H1 (cell line): Measurements from ENCODE around the gene SCAP. TPM values are rescaled to one million over a fixed set of nuclear protein-coding genes. Genes with fewer than 3 reads are reported as not detected.

Source experiments
- CTCF ChIA-PET: fragments of 300-600 bp; sonication (Branson Sonifier 250); formaldehyde crosslinking; loops from one replicate; lab custom pipeline; 2021; ENCODE audit not compliant: partially characterized antibody; lab: Charles Lee
- POLR2A ChIA-PET: fragments of 300-600 bp; sonication (Branson Sonifier 250); formaldehyde crosslinking; loops from one replicate; lab custom pipeline; 2021; ENCODE audit warnings: inconsistent platforms; ENCODE audit not compliant: partially characterized antibody; lab: Charles Lee
- DNase-seq, 2 experiments: peaks; one replicate each; pipeline versions ENCODE4 v3.0.0 to v3.0.0-alpha.2; 2010 to 2022; ENCODE audit warnings: low spot score in 2 of 2, low read depth in 1 of 2, mixed read lengths in 1 of 2
- FAIRE-seq: peaks from 2 replicates; lab custom pipeline; 2011; peaks lifted over from hg19 to GRCh38; lab: Jason Lieb, UNC
- H2AFZ ChIP-seq: 2 replicates; pipeline ENCODE4 v1.8.1; 2012; ENCODE audit warnings: low read length, inconsistent platforms
- H2AK5ac ChIP-seq: 2 replicates; pipeline ENCODE4 v1.6.1; 2013; ENCODE audit warnings: low read depth, low read length
- H2BK120ac ChIP-seq: replicated peaks from 2 replicates; pipeline ENCODE3; 2013; ENCODE audit warnings: low read depth, low read length, inconsistent platforms
- H2BK12ac ChIP-seq: 2 replicates; pipeline ENCODE4 v1.6.1; 2013; ENCODE audit warnings: low read depth, low read length
- H2BK15ac ChIP-seq: 2 replicates; pipeline ENCODE4 v1.6.1; 2013; ENCODE audit warnings: low read length
- H2BK20ac ChIP-seq: 2 replicates; pipeline ENCODE4 v1.6.1; 2013; ENCODE audit warnings: low read length
- H2BK5ac ChIP-seq: 2 replicates; pipeline ENCODE4 v1.6.1; 2013; ENCODE audit warnings: low read depth, low read length
- H3K14ac ChIP-seq: 2 replicates; pipeline ENCODE4 v1.6.1; 2013; ENCODE audit warnings: inconsistent platforms; ENCODE audit not compliant: insufficient read length
- H3K18ac ChIP-seq: 2 replicates; pipeline ENCODE4 v1.6.1; 2013; ENCODE audit warnings: low read length; ENCODE audit errors: extremely low read depth
- H3K23ac ChIP-seq: 2 replicates; pipeline ENCODE4 v1.6.1; 2013; ENCODE audit warnings: inconsistent platforms; ENCODE audit not compliant: insufficient read length
- H3K23me2 ChIP-seq: 2 replicates; pipeline ENCODE4 v1.6.1; 2013; ENCODE audit warnings: low read depth, low read length
- H3K27ac ChIP-seq: 2 replicates; pipeline ENCODE4 v1.6.1; 2011; ENCODE audit warnings: low read depth, low read length, inconsistent platforms
- H3K27me3 ChIP-seq, 4 experiments: replicated peaks in 1 of 4; 1 replicate in 1 of 4; 2 replicates in 3 of 4; pipeline versions ENCODE4 v1.6.1 to v1.8.1; 2011 to 2013; ENCODE audit warnings: low read length in 3 of 4, mild to moderate bottlenecking in 3 of 4, inconsistent platforms in 2 of 4, mixed read lengths in 2 of 4, moderate library complexity in 1 of 4; ENCODE audit not compliant: control insufficient read depth in 3 of 4, insufficient read depth in 3 of 4; ENCODE audit errors: extremely low read depth in 1 of 4
- H3K36me3 ChIP-seq, 4 experiments: 2 replicates each; pipeline versions ENCODE4 v1.6.1 to v1.8.1; 2011 to 2013; ENCODE audit warnings: mild to moderate bottlenecking in 4 of 4, low read length in 3 of 4, moderate library complexity in 2 of 4, control low read depth in 1 of 4, inconsistent platforms in 1 of 4; ENCODE audit not compliant: insufficient read depth in 4 of 4, control insufficient read depth in 2 of 4
- H3K4ac ChIP-seq: replicated peaks from 2 replicates; pipeline ENCODE3; 2013; ENCODE audit warnings: low read length, low read depth, mixed read lengths, inconsistent platforms; ENCODE audit not compliant: insufficient read length
- H3K4me1 ChIP-seq, 4 experiments: replicated peaks in 1 of 4; 1 replicate in 1 of 4; 2 replicates in 3 of 4; pipeline versions ENCODE4 v1.6.1 to v1.8.1; 2011 to 2013; ENCODE audit warnings: low read length in 3 of 4, inconsistent platforms in 2 of 4, mixed read lengths in 1 of 4; ENCODE audit not compliant: insufficient read depth in 4 of 4, control insufficient read depth in 3 of 4
- H3K4me2 ChIP-seq, 2 experiments: 2 replicates each; pipeline versions ENCODE4 v1.6.1 to v1.8.1; 2011 to 2013; ENCODE audit warnings: low read depth in 2 of 2, low read length in 2 of 2, control low read depth in 1 of 2, inconsistent platforms in 1 of 2, mild to moderate bottlenecking in 1 of 2; ENCODE audit not compliant: insufficient read depth in 1 of 2
- H3K4me3 ChIP-seq, 4 experiments: fragments of 200-600, 300-600 bp in 1 of 4; sonication (generic), shearing (Covaris generic), sonication (Bioruptor Twin) in 1 of 4; 2 replicates each; pipeline versions ENCODE4 v1.5.1 to v1.8.1; 2011 to 2016; ENCODE audit warnings: low read length in 4 of 4, low read depth in 3 of 4, control low read depth in 2 of 4, inconsistent platforms in 2 of 4, mild to moderate bottlenecking in 2 of 4, mixed read lengths in 1 of 4, moderate library complexity in 1 of 4; ENCODE audit not compliant: insufficient read depth in 2 of 4; ENCODE audit errors: extremely low read depth in 1 of 4
- H3K56ac ChIP-seq: replicated peaks from 2 replicates; pipeline ENCODE3; 2013; ENCODE audit warnings: low read depth, mild to moderate bottlenecking, mixed read lengths, low read length, inconsistent platforms; ENCODE audit not compliant: insufficient read length
- H3K79me1 ChIP-seq: 2 replicates; pipeline ENCODE4 v1.6.1; 2013; ENCODE audit warnings: low read depth, low read length, control low read depth
- H3K79me2 ChIP-seq, 2 experiments: 2 replicates each; pipeline versions ENCODE4 v1.6.1 to v1.8.1; 2012 to 2013; ENCODE audit warnings: low read length in 2 of 2, mild to moderate bottlenecking in 2 of 2, inconsistent platforms in 1 of 2; ENCODE audit not compliant: insufficient read depth in 2 of 2, control insufficient read depth in 1 of 2
- H3K9ac ChIP-seq, 4 experiments: replicated peaks in 1 of 4; 1 replicate in 1 of 4; 2 replicates in 3 of 4; pipeline versions ENCODE4 v1.6.1 to v1.8.1; 2011 to 2013; ENCODE audit warnings: low read depth in 3 of 4, low read length in 3 of 4, control low read depth in 2 of 4, mild to moderate bottlenecking in 2 of 4, moderate library complexity in 2 of 4, inconsistent platforms in 1 of 4; ENCODE audit errors: extremely low read depth in 1 of 4
- H3K9me3 ChIP-seq, 2 experiments: 2 replicates each; pipeline versions ENCODE4 v1.6.1 to v1.8.1; 2012 to 2013; ENCODE audit warnings: mild to moderate bottlenecking in 2 of 2, moderate library complexity in 2 of 2, control low read depth in 1 of 2, inconsistent platforms in 1 of 2, low read depth in 1 of 2, low read length in 1 of 2, mixed read lengths in 1 of 2; ENCODE audit not compliant: insufficient read depth in 2 of 2
- H4K20me1 ChIP-seq, 2 experiments: replicated peaks in 1 of 2; 2 replicates each; pipeline versions ENCODE3 to v1.8.1; 2011 to 2013; ENCODE audit warnings: inconsistent platforms in 2 of 2, low read length in 2 of 2, mild to moderate bottlenecking in 1 of 2; ENCODE audit not compliant: insufficient read depth in 2 of 2, control insufficient read depth in 1 of 2
- H4K5ac ChIP-seq: 2 replicates; pipeline ENCODE4 v1.6.1; 2013; ENCODE audit warnings: low read length, low read depth, mixed read lengths, inconsistent platforms; ENCODE audit not compliant: insufficient read length
- H4K8ac ChIP-seq: 2 replicates; pipeline ENCODE4 v1.8.0; 2013; ENCODE audit warnings: mild to moderate bottlenecking, moderate library complexity, low read length, inconsistent platforms; ENCODE audit not compliant: insufficient read depth; ENCODE audit errors: extremely low read depth
- H4K91ac ChIP-seq: replicated peaks from 2 replicates; pipeline ENCODE3; 2013; ENCODE audit warnings: low read length, mixed read lengths, inconsistent platforms; ENCODE audit not compliant: insufficient read length
- GABPA ChIP-seq: IDR thresholded peaks from 2 replicates; pipeline ENCODE4 v1.6.1; 2011; ENCODE audit warnings: mild to moderate bottlenecking, low read length, moderate library complexity, borderline replicate concordance; ENCODE audit not compliant: insufficient read depth
- GTF2F1 ChIP-seq: IDR thresholded peaks from 2 replicates; pipeline ENCODE4 v1.6.1; 2012; ENCODE audit warnings: low read depth, low read length, improper control_type of control experiment, borderline replicate concordance
- HDAC2 ChIP-seq, 2 experiments: fragments of 300-600 bp in 1 of 2; sonication (generic) in 1 of 2; IDR thresholded peaks; 2 replicates each; pipeline ENCODE4 v1.6.1; 2011 to 2012; ENCODE audit warnings: low read depth in 2 of 2, low read length in 2 of 2, mild to moderate bottlenecking in 2 of 2, moderate library complexity in 2 of 2, borderline replicate concordance in 1 of 2, inconsistent platforms in 1 of 2
- MAFK ChIP-seq: IDR thresholded peaks from 2 replicates; pipeline ENCODE4 v1.6.1; 2012; ENCODE audit warnings: low read depth, mild to moderate bottlenecking, improper control_type of control experiment, low read length
- TEAD4 ChIP-seq: IDR thresholded peaks from 2 replicates; pipeline ENCODE4 v1.6.1; 2012; ENCODE audit warnings: low read depth, low read length, inconsistent platforms, mixed read lengths
- ZNF274 ChIP-seq: IDR thresholded peaks from 2 replicates; pipeline ENCODE4 v1.7.0; 2012; ENCODE audit warnings: low read length, borderline replicate concordance; ENCODE audit errors: extremely low read depth
- WGBS, 2 experiments: shearing (Covaris generic) in 1 of 2; methylation state at CpG; one replicate each; pipeline versions ENCODE4 v1.1.6 to v1.1.7; 2013 to 2015; ENCODE audit warnings: low lambda C conversion rate in 2 of 2, mixed read lengths in 2 of 2, inconsistent platforms in 1 of 2, low coverage in 1 of 2, missing lambda C conversion rate in 1 of 2; ENCODE audit not compliant: insufficient replicate concordance in 2 of 2, insufficient coverage in 1 of 2, insufficient read length in 1 of 2; ENCODE audit errors: extremely low coverage in 1 of 2, missing lambda C conversion rate in 1 of 2; 5-methylcytosine and 5-hydroxymethylcytosine counted together
- polyA plus RNA-seq, 7 experiments: library from polyadenylated mRNA; depleted of rRNA in 3 of 7; stranded (reverse) in 5 of 7; unstranded in 2 of 7; fragments of >200 nt in 5 of 7; fragments of 200-250 nt in 2 of 7; gene quantifications; 1 replicate in 5 of 7; 2 replicates in 1 of 7; 4 replicates in 1 of 7; pipeline versions ENCODE4 v1.2.1 to v1.2.3, GENCODE V29; 2011 to 2013; ENCODE audit warnings: missing spikeins in 2 of 7, mixed read lengths in 2 of 7
- total RNA-seq: library from RNA; stranded (reverse); fragmentation: NEBNext Ultra II Directional; extraction: Animal tissue kit (Norgen Biotek cat#: 25700); gene quantifications from 2 replicates; pipeline ENCODE4 v1.2.1, GENCODE V29; 2021
- TF ChIP-seq, protein P1 (sequence below): IDR thresholded peaks from 2 replicates; pipeline ENCODE4 v1.6.1; 2011; ENCODE audit warnings: low read depth, mild to moderate bottlenecking, low read length; ENCODE audit not compliant: insufficient read depth
- TF ChIP-seq, protein P2 (sequence below): IDR thresholded peaks from 2 replicates; pipeline ENCODE4 v1.6.1; 2012; ENCODE audit warnings: low read length, inconsistent platforms
- TF ChIP-seq, protein P3 (sequence below): IDR thresholded peaks from 2 replicates; pipeline ENCODE4 v1.6.1; 2011; ENCODE audit warnings: low read length, improper control_type of control experiment

The SCAP gene
- total and polyA plus RNA-seq, 2 of the 8 experiments (the other 6 are each of a cell fraction or from before 2014, with no cell fraction given) = 74.0 to 114 TPM

DNA sequence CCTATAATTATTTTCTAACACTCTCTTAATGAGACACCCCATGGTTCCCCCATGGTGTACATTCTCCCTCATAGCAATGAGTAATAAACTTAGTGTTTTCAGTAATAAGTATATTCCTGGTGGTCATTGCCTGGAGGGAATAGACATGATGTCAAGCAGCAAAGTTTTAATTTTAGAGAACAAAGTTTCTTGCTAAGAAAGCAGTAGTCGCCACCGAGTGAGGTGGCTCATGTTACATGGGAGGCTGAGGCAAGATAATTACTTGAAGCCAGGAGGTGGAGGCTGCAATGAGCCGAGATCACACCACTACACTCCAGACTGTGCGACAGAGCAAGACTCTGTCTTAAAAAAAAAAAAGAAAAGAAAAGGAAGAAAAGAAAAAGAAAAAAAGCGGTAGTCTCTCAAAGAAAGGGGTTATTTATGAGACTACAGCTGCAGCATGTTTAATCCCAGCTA, 40.2 kb upstream of the SCAP start:
- no peak overlapping the region for H2BK15ac ChIP-seq
- no peak overlapping the region for H3K23ac ChIP-seq
- H2AFZ ChIP-seq = no peak overlapping the region
- H4K20me1 ChIP-seq = no peaks in the 10 kb centered on the region
- no peak overlapping the region for H2BK20ac ChIP-seq
- whole genome bisulfite sequencing, 2 experiments = 81% methylated on average over 4 of the region's 5 CpGs; no CpG with 5 or more reads in 1 of the 2 experiments
- CTCF ChIA-PET = interaction anchor here (1.1 to 1.6 kb wide), 3 partner anchors 9 to 93 kb away, joined by 4 read pairs; no protein-coding TSS in a partner anchor
- H2BK12ac ChIP-seq = no peak overlapping the region
- no peak overlapping the region for H4K91ac ChIP-seq
- no peak overlapping the region for H3K14ac ChIP-seq
- no peaks in the 10 kb centered on the region; the same call in 1 of the 2 replicates for H3K23me2 ChIP-seq
- H3K27ac ChIP-seq = no peak overlapping the region
- POLR2A ChIA-PET = no interaction called here
- no peaks in the 10 kb centered on the region for H3K9me3 ChIP-seq
- H3K4me1 ChIP-seq = peaks cover 0 to 7% (median 2%) of the 10 kb centered on the region in 4 experiments; a peak in 3 of 7 replicates
- peaks cover 4% of the 10 kb centered on the region; the same call in 1 of the 2 replicates for H3K79me1 ChIP-seq
- peaks cover 5 to 20% of the 10 kb centered on the region in 2 experiments for H3K79me2 ChIP-seq
- H3K56ac ChIP-seq = no peak overlapping the region
- H3K4me3 ChIP-seq = no peak overlapping the region
- H3K4ac ChIP-seq = no peak overlapping the region
- H3K18ac ChIP-seq = no peak overlapping the region
- H3K27me3 ChIP-seq = no peaks in the 10 kb centered on the region
- DNase-seq (no peak), FAIRE-seq (no peak)
- H3K9ac ChIP-seq = no peak overlapping the region
- H2BK120ac ChIP-seq = no peak overlapping the region
- H2AK5ac ChIP-seq = no peak overlapping the region
- no peak overlapping the region for H4K5ac ChIP-seq
- H3K36me3 ChIP-seq = peaks cover 0 to 3% (median under 1%) of the 10 kb centered on the region in 4 experiments; a peak in 2 of 8 replicates
- H3K4me2 ChIP-seq = no peak overlapping the region
- no peak overlapping the region for H2BK5ac ChIP-seq
- H4K8ac ChIP-seq = no peak overlapping the region
- TF ChIP-seq GABPA (no peak), MAFK (no peak), GTF2F1 (no peak), ZNF274 (no peak), HDAC2 (IDR thresholded peaks at IDR 0.05; ENCODE audit: borderline replicate concordance in 1 of 2, low read depth in 2 of 2, low read length in 2 of 2) (no peak), TEAD4 (no peak)
- TF ChIP-seq, protein P1, sequence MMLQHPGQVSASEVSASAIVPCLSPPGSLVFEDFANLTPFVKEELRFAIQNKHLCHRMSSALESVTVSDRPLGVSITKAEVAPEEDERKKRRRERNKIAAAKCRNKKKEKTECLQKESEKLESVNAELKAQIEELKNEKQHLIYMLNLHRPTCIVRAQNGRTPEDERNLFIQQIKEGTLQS = no peak
- TF ChIP-seq, protein P2, sequence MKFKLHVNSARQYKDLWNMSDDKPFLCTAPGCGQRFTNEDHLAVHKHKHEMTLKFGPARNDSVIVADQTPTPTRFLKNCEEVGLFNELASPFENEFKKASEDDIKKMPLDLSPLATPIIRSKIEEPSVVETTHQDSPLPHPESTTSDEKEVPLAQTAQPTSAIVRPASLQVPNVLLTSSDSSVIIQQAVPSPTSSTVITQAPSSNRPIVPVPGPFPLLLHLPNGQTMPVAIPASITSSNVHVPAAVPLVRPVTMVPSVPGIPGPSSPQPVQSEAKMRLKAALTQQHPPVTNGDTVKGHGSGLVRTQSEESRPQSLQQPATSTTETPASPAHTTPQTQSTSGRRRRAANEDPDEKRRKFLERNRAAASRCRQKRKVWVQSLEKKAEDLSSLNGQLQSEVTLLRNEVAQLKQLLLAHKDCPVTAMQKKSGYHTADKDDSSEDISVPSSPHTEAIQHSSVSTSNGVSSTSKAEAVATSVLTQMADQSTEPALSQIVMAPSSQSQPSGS = no peak
- TF ChIP-seq, protein P3, sequence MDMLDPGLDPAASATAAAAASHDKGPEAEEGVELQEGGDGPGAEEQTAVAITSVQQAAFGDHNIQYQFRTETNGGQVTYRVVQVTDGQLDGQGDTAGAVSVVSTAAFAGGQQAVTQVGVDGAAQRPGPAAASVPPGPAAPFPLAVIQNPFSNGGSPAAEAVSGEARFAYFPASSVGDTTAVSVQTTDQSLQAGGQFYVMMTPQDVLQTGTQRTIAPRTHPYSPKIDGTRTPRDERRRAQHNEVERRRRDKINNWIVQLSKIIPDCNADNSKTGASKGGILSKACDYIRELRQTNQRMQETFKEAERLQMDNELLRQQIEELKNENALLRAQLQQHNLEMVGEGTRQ = no peak
